Measurements from ENCODE around the gene C10orf71.

GRCh38 chr10:49310460-49310859, 11.5 kb downstream of the C10orf71 start:
- no peak for TF ChIP-seq CTCF (IDR thresholded peaks at IDR 0.05)
- no peak for TF ChIP-seq POLR2A (IDR thresholded peaks at IDR 0.05)

Data from body of pancreas (tissue), 4 donors.